MCF 10A (cell line): ENCODE results near the gene ZNF718. TPM values are rescaled to one million over a fixed set of nuclear protein-coding genes. Genes with fewer than 3 reads are reported as not detected.
"Not testable (repeated sequence)": the region's sequence is repeated elsewhere in the genome, so short reads cannot be mapped to it uniquely, and the experiment has no call there.

Source experiments
- Bru-seq: library from RNA; stranded (reverse); fragments of 400-500 nt; gene quantifications from one replicate; lab custom pipeline; 2021; lab: Mats Ljungman, UMichigan
- BruChase-seq, 2 experiments: library from RNA; stranded (reverse); fragments of 400-500 nt; gene quantifications; one replicate each; lab custom pipeline; 2021; lab: Mats Ljungman, UMichigan
- BruUV-seq: library from RNA; stranded (reverse); fragments of 400-500 nt; replicated peaks from 2 replicates; lab custom pipeline; 2021; lab: Mats Ljungman, UMichigan
- CTCF ChIA-PET: fragments of 300-600 bp; sonication (Branson Sonifier 250); formaldehyde crosslinking; extraction: SDS; loops from one replicate; lab custom pipeline; 2021; ENCODE audit warnings: antibody characterized with exemption, inconsistent platforms; lab: Yijun Ruan, JAX
- POLR2A ChIA-PET: fragments of 300-600, 350-650 bp; sonication (Branson Sonifier 250); formaldehyde crosslinking; extraction: SDS; loops from one replicate; lab custom pipeline; 2020; ENCODE audit warnings: antibody characterized with exemption, inconsistent platforms; lab: Yijun Ruan, JAX
- DNase-seq: peaks from one replicate; pipeline ENCODE4 v3.0.0-alpha.2; 2018; ENCODE audit not compliant: unreplicated experiment
- H3K27ac Mint-ChIP-seq: one replicate; pipeline ENCODE4 v1.8.0; 2022; ENCODE audit warnings: mild to moderate bottlenecking, low read depth, mixed read lengths; ENCODE audit not compliant: unreplicated experiment
- H3K27me3 Mint-ChIP-seq: one replicate; pipeline ENCODE4 v1.8.0; 2022; ENCODE audit warnings: mixed read lengths; ENCODE audit not compliant: insufficient read depth, unreplicated experiment
- H3K36me3 Mint-ChIP-seq: one replicate; pipeline ENCODE4 v1.8.0; 2022; ENCODE audit warnings: mild to moderate bottlenecking, moderate library complexity, mixed read lengths; ENCODE audit not compliant: insufficient read depth, unreplicated experiment
- H3K4me1 Mint-ChIP-seq: one replicate; pipeline ENCODE4 v1.8.0; 2022; ENCODE audit warnings: mixed read lengths; ENCODE audit not compliant: insufficient read depth, unreplicated experiment
- H3K4me3 Mint-ChIP-seq: one replicate; pipeline ENCODE4 v1.8.0; 2022; ENCODE audit warnings: mild to moderate bottlenecking, moderate library complexity, mixed read lengths; ENCODE audit not compliant: unreplicated experiment
- H3K9me3 Mint-ChIP-seq: one replicate; pipeline ENCODE4 v1.8.0; 2022; ENCODE audit warnings: mixed read lengths; ENCODE audit not compliant: unreplicated experiment
- intact Hi-C: fragments of 100-400 bp; cut with micrococcal nuclease; formaldehyde crosslinking; loops from 2 replicates; pipeline ENCODE4 v1.14.1; 2022
- long read RNA-seq: library from polyadenylated mRNA; stranded (forward); transcript quantifications from one replicate; pipeline ENCODE4 v2.0.0, GENCODE V29; 2022
- total RNA-seq: library from RNA; stranded (reverse); gene quantifications from 2 replicates; pipeline ENCODE4 v1.2.3, GENCODE V29; 2022
- TF ChIP-seq, protein P1 (sequence below): fragments of 200-600 bp; IDR thresholded peaks from one replicate; pipeline ENCODE4 v1.8.0; 2022; ENCODE audit warnings: antibody characterized with exemption, mild to moderate bottlenecking; ENCODE audit not compliant: unreplicated experiment

ZNF718 gene
- 10.8 and 12.2 TPM in 2 replicates for total RNA-seq
- Bru-seq, nascent RNA, result percentile 84 among the genes with signal in this experiment
- percentile 85 among the genes with signal in this experiment for BruChase-seq, experiment 1, labeled RNA remaining after a 6-hour chase
- BruChase-seq, experiment 2, labeled RNA remaining after a 2-hour chase, result percentile 92 among the genes with signal in this experiment
- long read RNA-seq, partial matches to known transcripts, result 4 of 20 reads
- long read RNA-seq, other reads (novel, unspliced or antisense), result 11 of 20 reads

- TF ChIP-seq, protein P1, sequence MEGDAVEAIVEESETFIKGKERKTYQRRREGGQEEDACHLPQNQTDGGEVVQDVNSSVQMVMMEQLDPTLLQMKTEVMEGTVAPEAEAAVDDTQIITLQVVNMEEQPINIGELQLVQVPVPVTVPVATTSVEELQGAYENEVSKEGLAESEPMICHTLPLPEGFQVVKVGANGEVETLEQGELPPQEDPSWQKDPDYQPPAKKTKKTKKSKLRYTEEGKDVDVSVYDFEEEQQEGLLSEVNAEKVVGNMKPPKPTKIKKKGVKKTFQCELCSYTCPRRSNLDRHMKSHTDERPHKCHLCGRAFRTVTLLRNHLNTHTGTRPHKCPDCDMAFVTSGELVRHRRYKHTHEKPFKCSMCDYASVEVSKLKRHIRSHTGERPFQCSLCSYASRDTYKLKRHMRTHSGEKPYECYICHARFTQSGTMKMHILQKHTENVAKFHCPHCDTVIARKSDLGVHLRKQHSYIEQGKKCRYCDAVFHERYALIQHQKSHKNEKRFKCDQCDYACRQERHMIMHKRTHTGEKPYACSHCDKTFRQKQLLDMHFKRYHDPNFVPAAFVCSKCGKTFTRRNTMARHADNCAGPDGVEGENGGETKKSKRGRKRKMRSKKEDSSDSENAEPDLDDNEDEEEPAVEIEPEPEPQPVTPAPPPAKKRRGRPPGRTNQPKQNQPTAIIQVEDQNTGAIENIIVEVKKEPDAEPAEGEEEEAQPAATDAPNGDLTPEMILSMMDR, result no peak
- no peaks in the 10 kb centered on the region for H3K27me3 Mint-ChIP-seq
- peaks cover 7% of the 10 kb centered on the region for H3K9me3 Mint-ChIP-seq
- TSS peak; percentile 41 for BruUV-seq
- ChIA-PET POLR2A (interaction anchor here (0.6 to 3.5 kb wide), 22 partner anchors 9 to 350 kb away, joined by 3 to 35 read pairs (median 4); partner anchors contain the start of genes ZNF141, ZNF595 and ZNF732), CTCF (no interaction called here)
- intact Hi-C loops, result no loop called here
- peak; percentile 98 for DNase-seq
- H3K4me3 Mint-ChIP-seq, result peak within 1 kb of the TSS; percentile 91
- H3K36me3 Mint-ChIP-seq, result peaks cover 46% of the 10 kb centered on the region
- H3K27ac Mint-ChIP-seq, result peak within 1 kb of the TSS; percentile 98
- peaks cover 5% of the 10 kb centered on the region for H3K4me1 Mint-ChIP-seq
Observed at GRCh38 chr4:124275-125081, at the start of gene ZNF718. TSS of gene ZNF718 (plus strand) at chr4:124501. CDS start at chr4:124671, 170 bp downstream.

DNA sequence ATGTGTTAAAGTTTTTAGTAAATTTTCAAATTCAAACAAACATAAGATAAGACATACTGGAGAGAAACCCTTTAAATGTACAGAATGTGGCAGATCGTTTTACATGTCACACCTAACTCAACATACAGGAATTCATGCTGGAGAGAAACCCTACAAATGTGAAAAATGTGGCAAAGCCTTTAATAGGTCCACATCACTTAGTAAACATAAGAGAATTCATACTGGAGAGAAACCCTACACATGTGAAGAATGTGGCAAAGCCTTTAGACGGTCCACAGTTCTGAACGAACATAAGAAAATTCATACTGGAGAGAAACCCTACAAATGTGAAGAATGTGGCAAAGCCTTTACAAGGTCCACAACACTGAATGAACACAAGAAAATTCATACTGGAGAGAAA, 38.4 kb upstream of the ZNF718 start:
- intact Hi-C loops, result no loop called here
- Mint-ChIP-seq H3K27me3 (no peaks in the 10 kb centered on the region), H3K9me3 (peaks cover 25% of the 10 kb centered on the region), H3K36me3 (peaks cover 67% of the 10 kb centered on the region), H3K4me1 (no peaks in the 10 kb centered on the region), H3K4me3 (no peak overlapping the region), H3K27ac (no peak overlapping the region)
- TF ChIP-seq, protein P1, result no peak
- no peak for DNase-seq
- ChIA-PET POLR2A (interaction anchor here (1.7 kb wide), 1 partner anchor 39 kb away, joined by 3 read pairs; the partner anchor contains the start of gene ZNF718), CTCF (no interaction called here)
- no TSS peak for BruUV-seq

DNA sequence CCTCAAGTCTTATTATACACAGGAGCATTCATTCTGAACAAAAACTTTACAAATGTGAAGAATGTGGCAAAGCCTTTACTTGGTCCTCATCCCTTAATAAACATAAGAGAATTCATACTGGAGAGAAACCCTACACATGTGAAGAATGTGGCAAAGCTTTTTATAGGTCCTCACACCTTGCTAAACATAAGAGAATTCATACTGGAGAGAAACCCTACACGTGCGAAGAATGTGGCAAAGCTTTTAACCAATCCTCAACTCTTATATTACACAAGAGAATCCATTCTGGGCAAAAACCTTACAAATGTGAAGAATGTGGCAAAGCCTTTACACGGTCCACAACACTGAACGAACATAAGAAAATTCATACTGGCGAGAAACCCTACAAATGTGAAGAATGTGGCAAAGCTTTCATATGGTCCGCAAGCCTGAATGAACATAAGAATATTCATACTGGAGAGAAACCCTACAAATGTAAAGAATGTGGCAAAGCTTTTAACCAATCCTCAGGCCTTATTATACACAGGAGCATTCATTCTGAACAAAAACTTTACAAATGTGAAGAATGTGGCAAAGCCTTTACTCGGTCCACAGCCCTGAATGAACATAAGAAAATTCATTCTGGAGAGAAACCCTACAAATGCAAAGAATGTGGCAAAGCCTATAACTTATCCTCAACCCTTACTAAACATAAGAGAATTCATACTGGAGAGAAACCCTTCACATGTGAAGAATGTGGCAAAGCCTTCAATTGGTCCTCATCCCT, 37.6 kb upstream of the ZNF718 start:
- intact Hi-C loops, H3K4me3 Mint-ChIP-seq, H3K4me1 Mint-ChIP-seq, DNase-seq, H3K27ac Mint-ChIP-seq, H3K27me3 Mint-ChIP-seq, CTCF ChIA-PET: not testable (repeated sequence)
- H3K36me3 Mint-ChIP-seq, result peaks cover 59% of the 10 kb centered on the region
- TSS peak; percentile 22 for BruUV-seq
- peaks cover 30% of the 10 kb centered on the region for H3K9me3 Mint-ChIP-seq
- POLR2A ChIA-PET, result interaction anchor here (1.7 kb wide), 1 partner anchor 38 kb away, joined by 3 read pairs; the partner anchor contains the start of gene ZNF718

DNA sequence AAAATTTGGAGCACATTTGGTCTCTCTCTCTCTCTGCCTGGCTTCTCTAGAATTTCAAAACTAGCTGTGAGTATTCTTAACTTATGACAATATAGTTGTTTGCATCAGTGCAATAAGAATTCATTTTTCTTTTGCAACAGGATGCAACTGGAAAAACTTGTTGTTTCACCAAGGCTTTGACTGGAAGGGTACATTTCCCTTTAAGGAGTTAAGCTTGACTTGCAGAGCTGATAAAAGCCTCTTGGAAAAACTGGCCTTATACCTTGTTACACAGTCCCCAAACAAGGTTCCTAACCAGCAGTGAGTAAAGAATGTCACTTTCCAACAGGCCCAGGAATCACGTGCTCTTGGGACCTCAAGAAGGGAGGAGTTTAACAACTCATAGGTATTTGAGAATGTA, 25.9 kb upstream of the ZNF718 start:
- ChIA-PET POLR2A (interaction anchor here (0.6 to 0.7 kb wide), 2 partner anchors 26 to 27 kb away, joined by 3 read pairs; partner anchors contain the start of gene ZNF718), CTCF (no interaction called here)
- no peaks in the 10 kb centered on the region for H3K27me3 Mint-ChIP-seq
- intact Hi-C loops, result no loop called here
- peaks cover 12% of the 10 kb centered on the region for H3K36me3 Mint-ChIP-seq
- BruUV-seq, result no TSS peak
- H3K27ac Mint-ChIP-seq, result no peak overlapping the region
- peaks cover 8% of the 10 kb centered on the region for H3K9me3 Mint-ChIP-seq
- TF ChIP-seq, protein P1, result no peak
- no peak overlapping the region for H3K4me3 Mint-ChIP-seq
- DNase-seq, result no peak
- no peaks in the 10 kb centered on the region for H3K4me1 Mint-ChIP-seq
